Epithelial cell of proximal tubule (primary cell): ENCODE results near the gene PALM2AKAP2. TPM values are rescaled to one million over a fixed set of nuclear protein-coding genes. Genes with fewer than 3 reads are reported as not detected.

Experiments
- DNase-seq: peaks from one replicate; pipeline ENCODE4 v3.0.0-alpha.2; 2011; ENCODE audit warnings: low read depth
- H3K4me3 ChIP-seq: 2 replicates; pipeline ENCODE4 v1.5.1; 2011; ENCODE audit warnings: low read depth, mild to moderate bottlenecking, low read length
- CTCF ChIP-seq: conservative IDR thresholded peaks from 2 replicates; pipeline ENCODE4 v1.5.1; 2012; ENCODE audit warnings: low read depth, mild to moderate bottlenecking, low read length
- total RNA-seq: library from RNA; depleted of rRNA; stranded (reverse); fragments of >200 nt; gene quantifications from 2 replicates; pipeline ENCODE4 v1.2.3, GENCODE V29; 2015

PALM2AKAP2 gene
- total RNA-seq, 1 donor from 2014 or later = 2.8 TPM

GRCh38 chr9:109793921-109794320 is 13.9 kb downstream of the PALM2AKAP2 start:
- no peak for TF ChIP-seq CTCF
- H3K4me3 ChIP-seq = no peak overlapping the region
- DNase-seq = no peak

GRCh38 chr9:109794361-109795012 is 14.5 kb downstream of the PALM2AKAP2 start:
- no peak for DNase-seq
- TF ChIP-seq CTCF = no peak
- no peak overlapping the region for H3K4me3 ChIP-seq

- no peak overlapping the region for H3K4me3 ChIP-seq
- no peak for TF ChIP-seq CTCF
- no peak for DNase-seq
These were observed 15.6 kb downstream of the PALM2AKAP2 start for GRCh38 chr9:109795613-109796012.

GRCh38 chr9:109796078-109796477 is 16.1 kb downstream of the PALM2AKAP2 start:
- DNase-seq = no peak
- H3K4me3 ChIP-seq = no peak overlapping the region
- TF ChIP-seq CTCF = no peak

- no peak for TF ChIP-seq CTCF
- no peak for DNase-seq
- no peak overlapping the region for H3K4me3 ChIP-seq
These were observed 17.0 kb downstream of the PALM2AKAP2 start for GRCh38 chr9:109797006-109797405.

GRCh38 chr9:109797509-109797908 is 17.5 kb downstream of the PALM2AKAP2 start:
- H3K4me3 ChIP-seq = no peak overlapping the region
- no peak for TF ChIP-seq CTCF
- no peak for DNase-seq

- no peak for DNase-seq
- H3K4me3 ChIP-seq = no peak overlapping the region
- no peak for TF ChIP-seq CTCF
These were observed 19.1 kb downstream of the PALM2AKAP2 start for GRCh38 chr9:109799141-109799540.
